ENCODE results near the gene SPG7.
A peak's percentile ranks its signal among the peaks of the same experiment; 100 is the strongest.

The SPG7 gene

GRCh38 chr16:89602273-89602951, 94.2 kb downstream of the SPG7 start:
- DNase-seq = peak; percentile 33 to 42

- DNase-seq = no peak
Observed at GRCh38 chr16:89602952-89603590, 94.9 kb downstream of the SPG7 start.

- no peak for DNase-seq
Observed at GRCh38 chr16:89604764-89605163, 96.6 kb downstream of the SPG7 start.

GRCh38 chr16:89605186-89605970, 97.2 kb downstream of the SPG7 start:
- DNase-seq = no peak

- no peak for DNase-seq
Observed at GRCh38 chr16:89606006-89606405, 97.8 kb downstream of the SPG7 start.
